Mammary epithelial cell (primary cell): Measurements from ENCODE around the gene FOXM1.
A peak's percentile ranks its signal among the peaks of the same experiment; 100 is the strongest.

Experiments used
- CTCF ChIP-seq, 2 donors: IDR thresholded peaks in 1 of 2; conservative IDR thresholded peaks in 1 of 2; 2 replicates each; pipeline ENCODE4 v1.5.1; 2011 to 2012; ENCODE audit warnings: inconsistent platforms in 2 of 2, low read length in 2 of 2, mild to moderate bottlenecking in 2 of 2, control low read depth in 1 of 2, low read depth in 1 of 2; ENCODE audit not compliant: insufficient read depth in 1 of 2; ENCODE audit errors: extremely low read depth in 1 of 2
- EZH2 ChIP-seq: IDR thresholded peaks from 2 replicates; pipeline ENCODE4 v1.6.1; 2012; ENCODE audit warnings: low read length, inconsistent platforms, borderline replicate concordance

GRCh38 chr12:2853626-2854025, 23.3 kb downstream of the FOXM1 start:
- peak; percentile 84 to 91 for TF ChIP-seq CTCF (conservative IDR thresholded peaks at IDR 0.05 in 1 of 2, IDR thresholded peaks at IDR 0.05 in 1 of 2; ENCODE audit: extremely low read depth in 1 of 2, insufficient read depth in 1 of 2, low read depth in 1 of 2, low read length in 2 of 2)
- no peak for TF ChIP-seq EZH2
